Suppressor macrophage treated with lipopolysaccharide for 1 hour (primary cell): ENCODE measurements around the gene ENPP6.

ENCODE experiments used
- DNase-seq, 3 donors: peaks; one replicate each; pipeline ENCODE4 v3.0.0-alpha.2; 2020 to 2022

Gene ENPP6

DNA sequence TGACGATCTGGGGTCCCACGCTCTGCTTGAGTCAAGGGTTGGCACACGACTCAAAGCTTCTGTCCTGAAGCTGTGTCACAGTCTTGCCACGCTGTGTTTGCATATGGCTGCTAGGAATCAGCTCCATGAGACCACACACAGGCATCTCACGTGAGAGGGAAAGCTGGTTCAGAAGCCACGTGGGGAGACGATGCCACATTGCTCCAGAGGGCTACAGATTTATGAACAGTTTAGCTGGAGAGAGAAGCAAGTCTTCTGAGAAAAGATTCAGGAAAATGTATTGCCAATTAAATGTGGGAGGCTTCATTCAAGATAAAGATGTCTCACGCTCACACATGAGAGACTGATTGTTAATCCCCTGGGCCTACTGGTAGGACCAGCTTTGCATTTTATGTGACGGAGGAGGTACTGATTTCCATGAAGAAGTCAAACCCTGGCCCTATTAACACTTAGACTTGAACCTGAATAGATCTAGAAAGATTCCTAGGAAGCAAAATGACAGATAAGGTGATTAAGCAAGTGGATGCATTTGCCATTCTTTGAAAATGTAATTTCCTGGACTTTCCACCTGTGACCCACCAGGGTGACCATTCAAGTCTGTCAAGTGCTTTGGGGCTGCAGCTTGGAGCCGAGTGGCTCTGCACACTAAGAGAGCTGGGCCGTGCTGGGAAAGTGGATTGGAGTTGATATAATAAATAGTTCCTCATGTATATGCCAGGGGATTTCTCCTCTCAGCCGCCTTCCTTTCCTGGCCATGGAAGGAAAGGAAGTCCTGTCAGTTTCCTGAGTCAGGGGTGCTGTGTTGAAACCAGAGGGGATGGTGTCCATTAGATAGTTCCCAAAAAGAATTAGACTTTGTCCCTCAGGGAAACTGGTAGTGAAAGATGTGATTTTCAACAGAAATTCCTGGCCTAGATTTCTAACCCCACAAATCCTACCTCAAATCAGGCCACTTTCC lies 29.0 kb downstream of the ENPP6 start:
- peak; percentile 56 to 58 (median 57) for DNase-seq

DNA sequence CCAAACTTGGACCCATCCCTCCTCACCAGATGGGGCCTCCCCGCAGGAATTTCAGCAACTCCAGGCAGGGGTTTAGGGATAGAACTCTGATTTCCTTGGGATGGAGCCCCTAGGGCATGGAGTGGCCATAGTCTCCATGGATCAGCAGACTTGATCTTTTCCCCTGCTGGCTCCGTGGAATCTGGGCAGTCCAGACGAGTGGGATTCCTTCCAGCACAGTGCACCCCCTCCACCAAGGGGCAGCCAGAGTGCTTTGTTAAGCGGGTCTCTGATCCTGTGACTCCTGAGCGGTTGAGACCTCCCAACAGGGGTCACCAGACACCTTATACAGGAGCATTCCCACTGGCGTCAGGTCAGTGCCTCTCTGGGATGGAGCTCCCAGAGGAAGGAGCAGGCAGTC lies 40.4 kb downstream of the ENPP6 start:
- no peak for DNase-seq

DNA sequence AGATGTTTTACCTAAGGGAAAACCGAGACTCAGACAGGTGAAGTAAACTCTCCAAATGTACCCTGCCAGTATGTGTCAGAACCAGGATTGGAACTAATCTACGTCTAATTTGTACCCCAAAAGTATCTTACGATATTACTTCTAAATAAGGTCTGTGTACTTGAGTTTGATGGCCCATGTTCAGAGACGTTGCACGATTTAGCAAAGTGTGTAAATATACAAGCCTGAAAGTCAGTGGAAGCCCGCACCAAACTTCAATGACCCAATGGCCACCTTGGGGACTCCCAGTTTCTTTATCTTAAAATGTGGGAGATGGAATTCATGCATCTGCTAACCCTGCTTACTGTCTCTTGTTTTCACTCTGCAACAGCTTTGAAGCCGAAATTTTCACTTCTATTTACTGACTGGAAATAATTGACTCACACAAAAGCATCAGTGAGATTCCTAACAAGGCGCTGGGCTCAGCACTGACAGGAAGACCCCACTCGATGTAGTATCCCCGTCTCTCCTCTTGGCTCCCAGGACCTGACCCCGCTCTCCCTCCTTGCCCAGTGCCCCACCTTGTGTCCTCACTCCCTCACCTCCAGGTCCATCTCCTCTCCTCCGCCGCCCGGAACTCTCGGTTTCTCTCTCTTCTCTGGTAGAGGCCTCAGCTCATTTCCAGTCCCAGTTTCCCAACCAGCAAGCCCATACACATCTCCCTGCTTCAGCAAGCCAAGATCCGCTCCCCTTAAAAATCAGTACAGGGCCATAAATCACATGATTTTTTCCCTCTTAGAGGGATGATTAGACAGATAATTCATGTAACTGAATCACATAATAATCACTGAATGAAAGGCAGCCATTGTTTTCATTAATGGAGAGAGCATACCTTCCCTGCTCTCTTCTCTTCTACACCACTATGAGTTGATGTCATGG lies 42.8 kb downstream of the ENPP6 start:
- no peak for DNase-seq

DNA sequence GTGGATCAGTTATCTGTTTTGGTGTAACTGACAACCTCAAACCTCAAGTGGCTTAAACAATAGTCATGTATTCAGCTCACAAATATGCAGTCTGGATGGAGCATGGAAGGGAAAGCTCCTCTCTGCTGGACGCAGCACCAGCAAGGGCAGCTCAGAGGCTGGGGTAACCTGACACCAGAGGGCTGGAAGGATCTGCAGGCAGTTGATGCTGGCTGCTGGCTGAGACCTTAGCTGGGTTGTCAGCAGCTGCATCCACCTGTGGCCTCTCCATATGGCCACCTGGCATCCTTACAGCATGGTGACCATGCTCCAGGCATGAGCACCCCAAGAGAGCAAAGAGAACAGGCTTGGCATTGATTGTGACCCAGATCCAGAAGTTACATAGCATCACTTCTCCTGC lies 46.7 kb downstream of the ENPP6 start:
- no peak for DNase-seq

DNA sequence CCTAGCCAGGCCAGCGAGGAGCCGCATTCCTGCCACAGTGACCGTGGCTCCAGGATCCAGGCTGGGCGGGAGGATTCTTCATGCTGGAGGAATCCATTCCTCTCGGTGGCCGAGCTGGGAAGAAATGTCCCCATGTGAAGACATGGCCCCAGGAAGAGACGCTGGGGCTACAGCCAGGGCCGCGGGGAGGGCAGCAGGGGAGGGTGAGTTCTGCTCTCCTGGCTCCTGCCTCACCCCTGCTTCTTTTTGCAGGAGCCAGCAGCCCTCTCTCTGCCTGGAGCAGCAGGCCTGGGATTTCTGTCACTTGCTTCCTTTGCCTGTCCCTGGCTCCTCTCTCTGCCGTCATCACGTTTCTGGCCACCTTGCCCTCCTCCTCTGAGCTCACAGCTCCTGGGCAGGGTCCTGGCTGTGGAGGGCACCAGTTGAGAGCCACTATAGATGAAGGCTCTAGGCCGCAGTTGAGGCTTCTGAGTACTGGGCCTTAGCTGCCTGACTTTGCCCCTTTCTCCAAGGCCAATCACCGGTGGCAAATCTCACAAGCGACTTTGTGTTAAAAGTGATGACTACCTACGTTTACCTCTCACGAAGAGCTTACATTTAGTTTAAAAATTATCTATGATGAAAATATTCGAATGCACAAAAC lies 48.3 kb downstream of the ENPP6 start:
- no peak for DNase-seq

DNA sequence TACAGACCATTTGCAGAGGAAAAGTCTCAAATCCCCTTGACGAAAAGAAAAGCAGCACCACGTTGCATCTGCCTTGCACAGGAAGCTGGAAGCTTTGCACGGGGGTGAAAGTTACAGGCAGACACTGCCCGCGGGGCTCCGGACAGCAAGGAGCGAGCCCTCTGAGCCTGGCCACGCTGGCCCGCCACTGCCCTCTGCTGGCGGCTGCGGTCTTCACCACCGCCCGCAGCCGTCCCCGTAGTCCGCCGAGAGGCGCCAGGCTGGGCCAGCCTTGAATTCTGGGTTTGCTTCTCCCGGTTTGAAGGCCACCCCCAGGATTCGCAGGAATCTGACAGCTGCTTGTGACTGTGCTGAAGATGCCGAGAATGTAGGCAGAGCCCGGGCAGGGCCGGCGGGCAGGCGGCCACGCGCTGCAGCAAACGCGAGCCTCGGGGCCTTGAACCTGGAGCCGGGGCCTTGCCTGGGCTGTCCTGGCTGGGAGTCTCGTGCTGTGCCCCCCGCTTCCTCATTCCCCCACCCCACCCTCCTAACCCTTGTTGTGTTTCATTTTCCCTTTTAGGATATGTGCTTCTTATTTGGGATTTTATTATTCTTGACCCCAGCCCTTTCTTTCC lies 49.2 kb downstream of the ENPP6 start:
- DNase-seq: peak; percentile 72 to 90 (median 84)

DNA sequence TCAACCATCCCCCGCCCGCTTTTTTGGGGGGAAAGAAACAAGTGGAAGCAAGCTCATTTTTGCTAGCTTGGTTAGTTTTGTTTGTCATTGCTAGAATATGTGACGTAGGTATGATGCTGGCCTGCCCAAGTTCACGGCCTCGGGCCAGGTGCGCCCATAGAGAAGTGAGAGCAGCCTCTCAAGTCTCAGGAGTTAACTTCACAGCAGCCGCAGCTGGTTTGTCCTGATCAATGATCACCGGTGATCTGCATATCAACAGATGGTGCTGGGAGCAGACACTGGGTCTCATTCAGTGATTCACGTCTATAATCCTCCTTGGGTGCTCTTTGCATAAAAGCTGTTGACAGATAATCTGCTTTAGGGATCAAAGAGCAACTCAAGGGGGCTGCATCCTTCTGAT lies 50.1 kb downstream of the ENPP6 start:
- DNase-seq: peak in 1 of 3 donors; percentile 11

DNA sequence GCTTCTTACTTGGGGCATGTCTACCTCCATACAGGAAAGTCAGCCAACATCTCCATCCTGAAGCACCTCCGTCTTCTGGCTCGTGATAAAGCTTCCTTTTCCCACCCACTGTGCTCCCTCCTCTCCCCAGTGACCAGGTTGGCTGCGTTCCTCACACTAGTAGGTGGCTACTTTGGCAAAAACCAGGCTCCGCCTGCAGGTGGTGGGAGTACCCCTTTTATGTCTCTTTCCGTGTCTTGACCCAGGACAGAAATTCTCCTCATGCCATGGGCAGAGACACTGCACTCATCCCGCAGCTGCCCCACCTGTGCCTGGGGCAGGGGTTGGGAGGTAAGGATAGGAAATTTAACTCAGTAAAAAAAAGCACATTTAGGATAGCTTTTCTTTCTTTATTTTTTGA lies 50.9 kb downstream of the ENPP6 start:
- DNase-seq: no peak

DNA sequence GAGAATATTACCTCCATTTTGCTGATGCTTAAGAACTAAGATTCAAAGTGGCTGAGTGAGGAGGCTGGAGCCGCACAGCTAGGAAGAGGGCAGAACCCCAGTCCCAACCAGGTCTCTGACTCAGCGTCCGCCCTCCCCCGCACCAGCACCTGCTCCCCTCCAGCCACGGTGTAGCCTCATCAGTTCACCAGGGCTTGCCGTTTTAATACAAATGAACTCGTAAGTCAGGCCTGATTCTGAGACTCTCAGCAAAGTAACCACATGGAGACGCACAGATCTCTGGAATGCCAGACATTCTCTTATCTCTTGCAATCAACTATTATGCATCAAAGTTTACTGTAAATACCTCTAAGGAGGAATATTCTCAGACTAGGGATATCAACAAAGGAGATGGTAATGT lies 52.4 kb downstream of the ENPP6 start:
- DNase-seq: peak in 1 of 3 donors; percentile 14

DNA sequence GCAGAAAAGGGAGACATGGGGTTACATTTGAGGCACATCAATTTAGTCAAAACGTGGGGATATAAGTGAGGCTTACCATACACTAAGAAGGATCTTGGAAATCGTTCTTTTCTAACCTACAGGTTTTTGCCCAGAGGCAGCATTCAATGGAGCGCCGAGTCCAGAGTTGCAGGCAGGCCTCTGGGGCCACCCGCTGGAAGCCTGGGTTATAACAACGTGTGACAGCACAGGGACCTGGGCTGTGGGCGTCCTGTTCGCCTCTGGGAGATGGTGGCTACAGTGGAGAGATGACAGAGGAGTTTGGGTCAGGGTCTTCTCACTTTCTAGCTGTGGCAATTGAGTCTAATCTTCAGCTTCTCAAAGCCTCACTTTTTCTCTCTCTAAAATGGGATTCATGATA lies 53.9 kb downstream of the ENPP6 start:
- peak; percentile 55 to 70 (median 63) for DNase-seq

DNA sequence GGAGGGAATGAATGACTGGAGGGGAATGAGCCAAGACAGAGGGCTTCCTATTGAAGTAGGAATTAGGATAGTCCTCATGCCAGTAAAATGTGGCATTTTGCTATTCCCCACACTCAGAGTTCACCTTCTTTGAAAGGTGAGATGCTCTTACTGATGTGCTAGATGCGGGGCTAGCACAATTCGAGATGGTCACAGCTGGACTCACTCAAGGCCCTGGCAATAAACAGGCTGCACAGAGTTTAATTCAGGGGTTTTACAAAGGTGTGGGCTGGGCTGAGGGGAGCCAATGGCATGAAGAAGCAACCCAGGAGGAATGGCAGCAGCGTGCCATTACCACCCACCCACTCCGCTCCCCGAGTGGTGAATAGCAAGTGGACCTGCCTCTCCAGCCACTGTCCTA lies 55.1 kb downstream of the ENPP6 start:
- DNase-seq: peak in 1 of 3 donors; percentile 2

DNA sequence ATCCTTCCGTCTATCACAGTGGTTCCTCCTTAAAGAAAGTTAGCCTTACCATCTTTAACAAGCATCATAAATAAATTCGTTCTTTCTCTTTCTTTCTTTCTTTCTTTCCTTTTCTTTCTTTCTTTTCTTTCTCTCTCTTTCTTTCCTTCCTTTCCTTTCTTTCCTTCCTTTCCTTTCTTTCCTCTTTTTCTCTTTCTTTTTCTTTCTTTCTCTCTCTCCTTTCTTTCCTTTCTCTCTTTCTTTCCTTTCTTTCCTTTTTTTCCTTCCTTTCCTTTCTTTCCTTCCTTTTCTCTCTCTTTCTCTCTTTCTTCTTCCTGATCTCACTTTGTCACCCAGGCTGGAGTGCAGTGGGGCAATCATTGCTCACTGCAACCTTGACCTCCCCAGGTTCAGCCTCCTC lies 60.4 kb downstream of the ENPP6 start:
- DNase-seq: no peak

DNA sequence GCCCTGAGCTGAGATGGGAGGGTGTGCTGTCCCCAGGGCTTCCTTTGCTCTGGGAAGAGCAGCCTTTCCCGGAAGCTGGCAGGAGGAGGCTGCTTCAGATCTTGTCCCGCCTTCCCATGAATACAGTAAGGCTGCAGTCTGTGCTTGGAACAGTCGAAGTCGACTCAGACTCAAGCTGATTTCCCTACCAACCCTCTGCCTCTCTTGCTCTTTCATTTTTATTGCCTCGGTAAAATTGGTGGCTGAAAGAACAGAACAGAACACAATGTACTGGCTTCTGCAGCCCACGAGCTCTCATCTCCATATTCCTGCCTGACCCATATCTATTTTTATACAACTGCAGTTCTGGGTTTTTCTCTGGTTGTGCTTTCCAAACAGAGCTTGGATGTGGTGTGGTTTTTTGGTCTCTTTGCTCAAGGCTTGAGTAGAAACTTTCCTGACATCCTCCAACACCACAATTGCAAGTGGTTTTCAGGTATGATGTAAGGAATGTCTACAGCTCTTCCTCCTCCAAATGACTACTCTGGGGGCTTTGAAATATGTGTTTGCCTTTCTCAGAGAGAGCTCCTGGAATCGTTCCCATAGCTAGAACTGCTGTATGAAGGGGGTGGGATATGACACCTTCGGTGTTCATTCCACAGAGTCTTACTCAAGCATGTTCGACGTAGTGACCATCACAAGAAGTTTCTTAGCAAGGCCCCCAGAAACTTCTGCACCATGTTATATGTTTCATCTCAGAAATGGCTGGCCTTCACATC lies 61.3 kb downstream of the ENPP6 start:
- no peak for DNase-seq

DNA sequence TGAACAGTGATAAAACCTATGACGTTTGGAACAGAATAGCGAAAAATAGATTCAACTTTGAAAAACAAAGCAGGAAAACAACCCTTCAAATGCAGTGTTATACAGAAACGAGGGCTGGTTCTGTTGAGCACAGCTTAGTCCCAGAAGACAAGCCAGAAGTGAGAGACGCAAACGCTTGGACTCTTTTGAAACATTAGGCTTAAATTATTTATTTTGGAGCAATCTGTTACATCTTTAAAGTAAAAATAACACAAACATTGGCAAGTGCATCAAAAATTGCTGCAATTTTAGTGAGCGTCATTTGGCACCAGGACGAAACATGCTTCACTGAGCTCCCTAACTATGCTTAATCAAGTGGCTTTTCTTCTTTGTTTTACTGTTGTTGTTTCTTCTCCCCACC lies 63.5 kb downstream of the ENPP6 start:
- no peak for DNase-seq

DNA sequence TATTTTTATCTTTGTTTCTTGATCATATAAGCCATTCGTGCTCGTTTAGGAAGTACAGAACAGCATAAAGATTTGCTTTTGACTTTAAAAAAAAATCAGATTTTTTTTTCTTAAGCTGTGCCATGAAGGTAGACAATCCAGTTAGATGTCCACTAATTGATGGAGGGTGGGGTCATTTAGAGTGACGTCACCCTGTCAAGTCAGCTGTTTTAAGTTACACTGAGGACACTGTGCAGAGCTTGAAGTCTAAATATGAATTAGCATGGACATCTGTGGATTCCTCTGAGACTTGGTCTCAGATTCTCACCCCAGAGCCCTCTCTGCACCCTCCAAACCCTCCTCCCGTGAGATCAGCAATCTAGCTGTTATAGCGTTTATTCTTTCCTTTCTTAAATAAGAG lies 63.9 kb downstream of the ENPP6 start:
- DNase-seq: no peak

DNA sequence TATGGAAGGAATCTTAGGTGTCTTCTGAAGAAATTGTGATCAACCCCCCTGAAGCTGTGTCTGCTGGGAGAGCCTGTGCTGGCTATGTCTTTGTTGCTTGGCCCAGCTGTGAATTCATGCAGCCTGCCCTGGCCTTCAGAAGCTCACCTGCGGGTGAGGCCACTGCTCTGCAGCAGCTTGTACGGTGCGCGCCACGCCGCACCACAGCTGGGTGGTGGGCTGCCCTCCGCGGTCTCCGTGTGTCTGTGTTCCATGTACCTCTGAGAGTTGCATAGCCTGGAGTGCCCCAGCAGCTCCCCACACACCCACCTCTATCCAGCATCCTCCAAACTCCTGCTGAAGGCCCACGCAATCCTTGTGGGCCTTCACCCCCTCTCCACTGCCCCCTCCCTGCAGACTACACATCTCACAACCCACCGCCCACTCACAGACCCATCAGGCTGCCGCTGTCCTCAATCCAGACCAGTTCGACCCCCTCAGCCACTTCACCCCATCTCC lies 65.6 kb downstream of the ENPP6 start:
- no peak for DNase-seq

DNA sequence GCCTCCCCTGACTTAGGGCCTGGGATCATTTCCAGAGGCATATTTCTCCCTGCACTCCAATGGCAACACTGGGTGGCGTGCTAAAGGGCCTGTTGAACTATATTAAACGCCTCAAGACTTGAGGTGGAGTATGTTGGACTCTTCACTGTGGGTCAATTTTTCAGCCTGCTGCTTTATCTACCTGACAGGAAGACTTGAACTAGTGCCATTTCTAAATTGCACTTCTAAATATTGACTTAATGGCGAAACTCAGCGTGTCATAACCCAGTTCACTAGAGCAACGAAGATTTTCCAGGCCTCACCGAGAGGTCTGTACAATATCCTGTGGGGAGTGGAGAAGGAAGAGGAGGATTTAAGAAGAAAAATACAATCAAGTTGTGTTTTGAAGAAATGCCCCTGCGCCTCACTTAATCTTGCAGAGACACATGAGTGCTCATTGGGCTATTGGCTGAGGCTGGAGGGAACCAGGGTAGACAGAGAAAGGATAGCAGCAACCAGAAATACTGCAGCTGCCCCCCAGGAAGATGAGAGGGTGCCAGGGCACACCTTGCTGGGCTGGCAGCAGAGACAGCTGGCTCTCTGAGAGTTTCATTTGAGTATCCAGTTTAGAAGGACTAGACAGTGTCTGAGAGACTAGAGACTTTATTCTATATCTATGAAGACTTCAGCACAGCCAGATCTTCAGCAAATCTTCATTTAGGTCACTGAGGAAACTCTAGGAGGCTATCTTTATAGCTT lies 67.4 kb downstream of the ENPP6 start:
- no peak for DNase-seq

DNA sequence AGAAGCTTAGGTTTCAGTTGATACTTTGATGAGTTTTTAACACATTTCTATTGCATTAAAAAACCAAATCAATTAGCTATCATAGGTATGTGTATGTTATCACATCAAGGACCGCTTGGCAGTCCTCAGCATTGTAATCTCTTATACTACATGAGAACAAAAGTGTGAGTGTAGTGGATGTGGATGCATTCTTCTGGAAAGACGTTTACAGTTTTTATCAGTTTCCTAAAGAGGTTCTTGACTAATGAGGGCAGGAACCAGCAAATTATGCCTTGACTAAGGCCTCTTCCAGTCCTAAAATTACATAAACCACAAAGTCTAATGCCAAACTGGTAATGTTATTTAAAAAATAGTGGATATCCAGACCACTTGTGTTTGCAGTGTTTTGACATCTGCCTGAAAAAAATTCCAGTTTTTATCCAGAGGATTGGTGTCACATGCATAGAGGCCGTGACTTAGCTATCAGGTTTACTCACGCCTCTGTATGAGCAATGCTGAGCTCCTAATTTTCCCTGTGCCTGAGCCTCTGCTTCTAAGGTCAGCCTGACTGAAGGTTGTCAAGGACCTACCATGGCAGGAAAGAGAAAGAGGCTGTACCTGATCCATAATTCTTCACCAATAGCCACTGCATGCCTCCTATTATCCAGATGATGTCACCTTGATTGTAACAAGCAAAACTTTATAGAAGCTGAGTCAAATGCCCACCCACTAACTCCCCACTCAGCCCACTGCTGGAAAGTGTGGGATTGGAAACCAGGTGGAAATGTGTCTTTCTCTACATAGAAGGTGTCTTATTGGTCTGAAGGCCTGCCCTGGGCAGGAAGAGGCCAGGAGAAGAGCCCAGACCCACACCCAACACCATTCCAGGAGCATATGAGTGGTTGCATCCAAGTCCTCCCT lies 68.7 kb downstream of the ENPP6 start:
- no peak for DNase-seq

DNA sequence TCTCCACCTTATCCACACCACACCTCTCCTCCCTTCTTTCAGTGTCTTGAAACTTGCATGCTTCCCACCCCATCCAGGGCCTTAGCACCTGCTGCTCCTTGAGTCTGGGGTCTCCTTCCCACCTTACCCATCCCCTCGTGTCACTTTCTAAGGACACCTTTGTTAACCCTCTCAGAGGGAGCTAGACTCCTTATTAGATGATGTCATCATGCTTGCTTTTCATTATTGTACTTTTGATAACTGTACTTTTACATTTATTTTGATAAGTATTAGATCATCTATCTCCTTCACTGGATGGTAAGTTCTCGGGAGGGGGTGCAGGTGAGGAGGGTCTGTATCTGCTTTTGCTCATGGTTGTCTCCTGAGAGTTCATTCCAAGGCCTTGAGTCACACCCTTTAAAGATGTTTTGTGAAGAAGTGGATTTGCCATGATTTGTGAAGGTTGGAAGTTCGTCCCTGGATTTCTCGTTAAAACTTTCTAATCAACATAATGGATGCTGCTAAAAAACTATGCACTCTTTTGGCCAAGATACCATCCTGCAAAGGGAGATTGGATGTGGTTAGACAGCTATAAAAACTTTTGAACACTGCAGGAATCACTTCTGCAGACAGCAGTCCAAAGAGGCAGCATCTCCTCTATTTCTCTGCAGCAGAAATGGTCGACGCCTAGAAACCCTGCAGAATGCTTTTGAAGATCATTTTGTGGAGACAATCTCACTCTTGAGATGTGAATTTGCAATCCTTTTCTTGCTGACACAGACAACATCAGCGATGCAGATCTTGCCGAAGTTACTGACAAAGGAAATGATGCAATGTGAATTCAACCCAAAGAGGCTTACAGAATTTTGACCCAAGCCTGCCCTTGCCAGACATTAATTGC lies 69.6 kb downstream of the ENPP6 start:
- DNase-seq: peak in 1 of 3 donors; percentile 11
